ENCODE measurements around the gene HIC1.
"Not testable (repeated sequence)": the region's sequence is repeated elsewhere in the genome, so short reads cannot be mapped to it uniquely, and the experiment has no call there.

The HIC1 gene

DNA sequence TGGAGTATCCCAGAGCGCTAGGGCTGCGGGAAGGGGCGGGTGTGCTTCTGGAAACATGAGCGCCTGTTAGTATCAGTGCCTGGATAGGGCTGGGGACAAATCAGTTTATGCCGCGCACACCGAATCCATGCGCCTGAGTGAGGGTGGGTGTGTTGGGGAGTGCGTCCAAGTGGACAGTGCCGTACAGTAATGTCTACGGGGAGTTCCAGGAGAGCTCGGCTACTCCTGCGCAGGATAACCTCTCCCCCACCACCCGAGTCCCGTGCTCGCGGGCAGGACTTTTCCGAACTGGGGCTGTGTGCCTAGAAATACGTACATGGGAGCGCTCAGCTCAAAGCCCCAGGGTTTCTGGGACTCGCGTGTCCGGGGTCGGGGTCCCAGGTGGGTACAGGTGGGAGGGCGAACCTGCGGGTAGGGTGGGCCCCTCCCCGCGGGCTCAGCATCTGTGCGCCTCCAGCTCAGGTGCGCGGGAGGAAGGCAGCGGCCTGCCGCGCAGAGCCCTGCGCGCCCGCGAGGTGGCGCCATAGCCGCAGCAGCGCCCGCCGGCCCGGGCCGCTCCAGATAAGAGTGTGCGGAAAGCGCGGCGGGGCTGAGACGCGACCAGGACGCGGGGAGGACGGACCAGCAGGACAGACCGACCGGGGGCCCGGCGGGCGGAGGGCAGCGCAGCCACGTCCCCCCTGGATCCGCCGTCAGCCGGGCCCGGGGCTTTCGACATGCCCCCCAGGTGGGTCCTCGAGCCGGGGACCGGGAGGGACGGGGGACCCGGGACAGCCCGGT lies at the start of gene HIC1:
Gene HIC1, plus strand, starts transcription at position 592 of the 780 bp plus-strand sequence. CDS start 1,588 bp downstream, outside the sequence.
- peak in 10 of 14 donors; percentile 40 to 67 (median 54) for DNase-seq

DNA sequence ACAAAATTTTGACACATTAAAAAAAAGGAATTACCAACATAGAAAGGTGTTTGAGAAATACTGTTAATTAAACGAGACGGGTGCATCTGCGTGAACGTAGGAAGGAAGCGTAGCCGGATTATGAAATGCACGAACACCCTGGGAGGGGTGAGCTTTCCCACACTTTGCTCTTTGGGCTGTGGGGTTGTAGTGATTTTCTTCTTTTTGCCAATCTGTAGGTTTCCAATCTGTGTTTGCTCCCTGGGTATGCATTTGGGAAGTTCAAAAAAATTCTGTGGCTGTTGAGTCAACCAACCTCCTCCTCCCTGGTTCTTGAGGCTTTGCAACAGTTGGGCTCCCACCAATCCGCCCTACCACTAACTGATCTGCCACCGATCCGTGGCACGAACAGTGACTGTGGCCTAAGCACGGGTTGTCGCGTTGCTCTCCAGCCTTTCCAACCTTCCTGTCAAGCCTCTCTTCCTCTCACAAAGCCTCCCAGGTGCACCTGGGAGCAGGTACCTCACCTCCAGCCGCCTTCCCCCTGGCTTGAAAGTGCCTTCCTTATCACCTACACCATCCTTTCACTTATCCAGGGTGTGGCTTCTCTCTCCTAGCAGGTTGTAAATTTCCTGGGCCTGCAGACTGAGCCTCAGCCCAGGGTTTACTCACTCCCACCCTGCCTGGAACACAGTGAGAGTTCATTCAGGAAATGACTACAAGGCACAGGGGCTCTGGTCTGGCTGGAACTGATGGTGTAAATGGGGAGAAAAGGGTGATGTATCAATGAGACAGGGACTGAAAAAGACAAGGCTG lies 46.4 kb upstream of the HIC1 start:
- DNase-seq: no peak

- no peak for DNase-seq
Measured at GRCh38 chr17:2009737-2010136, 45.2 kb upstream of the HIC1 start.

- no peak for DNase-seq
Measured at GRCh38 chr17:2011411-2012371, 43.2 kb upstream of the HIC1 start.

DNA sequence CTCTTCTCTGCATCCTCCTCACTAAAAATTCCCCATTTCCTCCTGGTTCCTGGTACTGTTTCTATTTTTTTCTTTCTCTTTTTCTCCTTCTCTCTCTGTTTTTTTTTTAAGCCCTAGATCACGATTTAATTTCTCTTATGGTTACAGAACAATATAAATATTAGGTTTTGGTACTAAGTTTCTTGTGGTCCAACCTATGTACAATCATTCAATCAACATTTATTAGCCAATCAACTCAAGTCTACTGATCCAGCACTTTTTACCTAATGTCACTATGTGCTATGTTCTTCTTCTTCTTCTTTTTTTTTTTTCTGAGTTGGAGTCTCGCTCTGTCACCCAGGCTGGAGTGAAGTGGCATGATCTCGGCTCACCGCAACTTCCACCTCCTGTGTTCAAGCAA lies 42.4 kb upstream of the HIC1 start:
- DNase-seq: no peak

- not testable (repeated sequence) for DNase-seq
Measured at GRCh38 chr17:2013220-2013993, 41.5 kb upstream of the HIC1 start.

GRCh38 chr17:2013994-2014317 lies 40.9 kb upstream of the HIC1 start:
- no peak for DNase-seq

GRCh38 chr17:2015314-2015713 lies 39.6 kb upstream of the HIC1 start:
- DNase-seq: no peak

- DNase-seq: peak in 1 of 14 donors; percentile 52
Measured at GRCh38 chr17:2016494-2016893, 38.4 kb upstream of the HIC1 start.

- DNase-seq: no peak
Measured at GRCh38 chr17:2017274-2017941, 37.5 kb upstream of the HIC1 start.

DNA sequence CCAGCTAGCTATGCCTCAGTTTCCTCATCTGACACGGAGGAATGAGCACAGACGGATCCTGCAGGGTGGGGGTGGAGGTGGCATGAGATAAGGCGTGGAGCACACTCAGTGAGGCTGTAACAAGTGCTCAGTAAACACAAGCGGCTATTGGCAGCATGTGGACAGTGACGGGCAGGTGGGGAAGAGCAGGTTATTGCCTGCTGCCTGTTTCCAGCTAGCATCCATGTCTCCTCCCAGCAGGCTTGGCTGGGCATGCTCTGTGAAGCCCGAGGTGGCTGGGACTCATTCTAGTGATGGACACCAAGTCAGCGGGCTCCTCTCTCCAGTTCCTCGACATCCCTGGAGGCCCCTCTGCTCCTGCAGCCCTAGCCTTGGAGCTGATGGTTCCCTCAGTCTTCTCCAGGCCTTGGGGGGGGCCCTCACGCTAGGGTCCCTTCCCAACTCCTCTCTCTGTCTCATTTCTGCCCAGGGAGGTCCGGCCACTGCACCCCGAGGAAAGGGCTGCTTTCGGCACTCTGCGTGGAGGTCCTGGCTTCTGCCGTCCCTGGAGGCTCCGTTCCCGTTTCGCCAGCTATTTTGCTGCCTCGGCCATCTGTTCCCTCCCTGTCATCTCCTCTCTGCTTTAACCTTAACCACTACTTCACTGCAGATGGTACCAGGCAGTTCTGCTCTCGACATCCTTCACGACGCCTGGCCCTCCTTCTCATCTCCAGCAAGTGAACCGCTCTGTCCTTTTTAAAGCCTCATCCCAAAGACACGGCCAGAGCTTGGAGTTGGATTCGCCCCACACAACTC lies 36.0 kb upstream of the HIC1 start:
- DNase-seq: peak in 1 of 14 donors; percentile 76

DNA sequence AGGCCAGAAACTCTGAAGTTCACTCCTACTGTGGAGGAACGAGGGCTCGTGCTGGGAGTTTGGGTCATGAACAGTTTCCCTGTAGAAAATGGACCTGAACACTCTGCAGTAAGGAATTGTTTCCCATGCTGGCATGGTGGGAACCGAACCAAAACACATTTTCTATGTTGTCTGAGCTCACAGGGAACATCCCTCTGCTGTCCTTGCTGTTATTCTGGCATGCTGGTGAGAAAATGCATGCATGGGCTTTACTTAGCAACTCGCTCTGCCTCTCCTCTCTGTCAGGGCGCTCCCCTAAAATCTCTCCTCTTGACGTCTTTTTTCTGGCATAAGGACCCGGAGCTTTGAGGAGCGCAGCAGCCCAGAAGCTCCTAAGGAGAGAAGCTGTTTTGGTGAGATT lies 35.2 kb upstream of the HIC1 start:
- peak in 1 of 14 donors; percentile 23 for DNase-seq

- DNase-seq: no peak
Measured at GRCh38 chr17:2020721-2021120, 34.2 kb upstream of the HIC1 start.

DNA sequence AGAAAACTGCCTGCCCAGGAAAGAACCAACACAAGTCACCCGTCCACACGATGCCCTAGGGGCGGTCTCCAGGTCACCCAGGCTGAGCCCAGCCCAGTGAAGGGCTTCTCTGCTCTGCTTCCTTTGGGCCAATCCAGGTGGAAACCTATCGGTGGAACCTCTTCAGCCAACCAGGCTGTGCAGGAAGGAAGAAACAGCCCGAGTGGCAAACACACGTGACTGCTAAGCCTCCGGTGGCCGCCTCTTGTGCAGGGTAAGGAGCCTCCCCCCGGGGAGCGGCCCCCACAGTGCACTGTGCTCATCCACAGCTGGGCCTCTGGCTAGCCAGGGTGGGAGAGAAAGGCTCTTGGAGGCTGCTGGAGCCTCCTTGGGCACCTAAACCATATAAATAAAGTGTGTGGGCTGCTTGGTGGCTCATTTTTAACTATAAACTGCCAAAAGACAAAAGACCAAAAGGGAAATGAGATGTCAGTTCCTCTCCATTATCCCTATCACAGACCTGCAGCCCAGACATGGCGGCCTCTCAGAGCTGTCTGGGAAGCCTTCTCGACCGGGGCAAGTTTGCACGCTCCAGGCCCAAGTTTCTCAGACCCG lies 32.2 kb upstream of the HIC1 start:
- no peak for DNase-seq

GRCh38 chr17:2023256-2023655 lies 31.6 kb upstream of the HIC1 start:
- DNase-seq: no peak

- DNase-seq: peak in 1 of 14 donors; percentile 33
Measured at GRCh38 chr17:2023692-2024571, 31.0 kb upstream of the HIC1 start.

- peak in 1 of 14 donors; percentile 69 for DNase-seq
Measured at GRCh38 chr17:2024572-2025219, 30.2 kb upstream of the HIC1 start.

DNA sequence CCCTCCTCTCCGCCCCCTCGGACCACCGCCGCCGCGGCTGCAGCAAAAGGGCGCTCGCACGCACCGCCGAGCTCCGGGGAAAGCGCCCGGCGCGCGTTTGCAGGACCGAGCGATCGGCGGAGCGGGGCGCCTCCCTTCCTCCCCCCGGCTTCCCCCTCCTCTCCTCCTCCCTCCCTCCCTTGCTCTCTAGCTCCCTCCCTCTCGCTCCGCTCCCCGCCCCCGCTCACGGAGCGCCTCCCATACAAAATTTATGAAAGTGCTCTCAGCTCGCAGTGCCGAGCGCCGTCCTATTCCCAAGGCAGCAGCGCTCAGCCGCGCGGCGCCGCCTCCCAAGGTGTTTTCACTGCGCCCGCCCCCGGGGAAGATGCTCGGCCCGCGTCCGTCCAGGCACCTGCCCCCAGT lies 29.7 kb upstream of the HIC1 start, which contains the start of gene RTN4RL1:
Gene RTN4RL1, minus strand, starts transcription at position 115 of the 402 bp plus-strand sequence. CDS start 469 bp downstream, outside the sequence.
- DNase-seq: peak in 1 of 14 donors; percentile 77
